ENCODE data around the gene TMEM8B.

TMEM8B gene

DNA sequence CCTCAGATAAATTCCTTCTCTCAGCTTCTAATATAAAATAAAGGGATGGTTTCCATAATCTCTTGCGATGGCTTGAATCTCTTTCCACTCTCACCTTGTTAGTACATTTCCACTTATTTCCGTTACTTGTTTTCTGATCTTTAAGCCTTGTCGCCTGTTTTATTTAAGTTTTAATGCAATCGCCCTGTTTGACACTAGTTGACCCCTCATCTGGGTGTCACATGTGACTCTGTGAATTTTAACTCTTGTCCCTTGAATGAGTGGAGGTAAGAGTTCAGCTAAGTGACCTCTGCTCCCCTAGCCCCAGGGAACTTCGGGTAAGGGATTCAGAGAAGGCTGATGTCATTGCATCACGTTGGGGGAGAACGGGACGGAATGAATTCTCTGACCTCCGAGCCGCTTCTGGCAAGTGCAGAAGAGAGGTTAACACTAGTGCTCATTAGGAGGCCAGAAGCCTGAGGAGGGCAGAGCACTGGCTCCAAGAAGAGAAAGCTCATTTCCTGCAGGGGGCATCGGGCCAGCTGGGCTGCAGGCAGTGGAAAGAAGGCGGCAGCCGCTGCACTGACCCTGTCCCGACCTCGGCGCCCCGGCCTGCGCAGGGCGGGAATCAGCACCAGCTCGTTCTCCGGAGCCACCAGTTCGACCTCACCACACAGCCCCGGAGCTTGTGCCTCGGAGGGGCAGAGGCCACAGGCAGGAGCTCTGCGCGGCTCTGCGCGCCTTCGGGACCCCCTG is 14.8 kb upstream of the TMEM8B start:
- H3K14ac ChIP-seq (ENCODE audit: low read length) = peak overlapping the region; percentile 91
- H3K36me3 ChIP-seq (replicated peaks in 1 of 2; ENCODE audit: control insufficient read depth in 2 of 2, insufficient read depth in 2 of 2, low read length in 2 of 2) = peaks cover 5% of the 10 kb centered on the region in 2 donors
- H3K9ac ChIP-seq (ENCODE audit: low read depth, low read length, poor library complexity) = peak overlapping the region; percentile 97
- H3K23ac ChIP-seq (ENCODE audit: low read depth, low read length, poor library complexity) = peak overlapping the region; percentile 89
- H3K79me1 ChIP-seq (ENCODE audit: low read depth, low read length) = no peaks in the 10 kb centered on the region
- H2BK15ac ChIP-seq (ENCODE audit: low read length) = peak overlapping the region; percentile 93
- DNase-seq (ENCODE audit: low spot score) = peak; percentile 67
- H3K4me3 ChIP-seq (ENCODE audit: low read length in 2 of 2) = peak overlapping the region; percentile 75 to 91
- WGBS, 2 donors (ENCODE audit: extremely low coverage in 2 of 2, insufficient read length in 2 of 2, insufficient replicate concordance in 1 of 2) = no CpG with 5 or more reads among the region's 29 CpGs
- H3K9me3 ChIP-seq (replicated peaks in 1 of 2; ENCODE audit: control insufficient read depth in 2 of 2, insufficient read depth in 1 of 2, low read depth in 1 of 2, low read length in 2 of 2) = no peaks in the 10 kb centered on the region
- H3K27me3 ChIP-seq (ENCODE audit: control insufficient read depth in 3 of 3, insufficient read depth in 3 of 3, low read depth in 1 of 3, low read length in 3 of 3) = no peaks in the 10 kb centered on the region
- H3K18ac ChIP-seq (ENCODE audit: low read length) = peak overlapping the region; percentile 99
- peak overlapping the region; percentile 91 for H3K4ac ChIP-seq (ENCODE audit: low read length)
- peak overlapping the region; percentile 89 for H2BK5ac ChIP-seq (ENCODE audit: low read length)
- H2BK120ac ChIP-seq (ENCODE audit: low read depth, low read length) = peak overlapping the region; percentile 41
- peak overlapping the region; percentile 28 for H2AK5ac ChIP-seq (ENCODE audit: low read depth, low read length)
- H3K27ac ChIP-seq (replicated peaks; ENCODE audit: low read length) = peak overlapping the region; percentile 92
- H3K4me2 ChIP-seq (ENCODE audit: insufficient read depth, low read length, poor library complexity, severe bottlenecking) = peak overlapping the region; percentile 76
- peak overlapping the region; percentile 42 for H4K91ac ChIP-seq (ENCODE audit: low read depth, low read length, poor library complexity)
- peak overlapping the region; percentile 88 for H4K8ac ChIP-seq (ENCODE audit: low read depth, low read length)
- H3K4me1 ChIP-seq (ENCODE audit: control insufficient read depth in 2 of 2, insufficient read depth in 1 of 2, low read depth in 1 of 2, low read length in 2 of 2) = peaks cover 10 to 12% of the 10 kb centered on the region in 2 donors
- H2AFZ ChIP-seq (ENCODE audit: low read length) = peak overlapping the region; percentile 87
- H2BK12ac ChIP-seq (ENCODE audit: low read length) = peak overlapping the region; percentile 41

- H3K14ac ChIP-seq (ENCODE audit: low read length) = peak within 1 kb of the TSS; percentile 91
- peak within 1 kb of the TSS; percentile 89 for H3K23ac ChIP-seq (ENCODE audit: low read depth, low read length, poor library complexity)
- H2BK12ac ChIP-seq (ENCODE audit: low read length) = peak within 1 kb of the TSS; percentile 41
- peak within 1 kb of the TSS; percentile 92 for H3K27ac ChIP-seq (replicated peaks; ENCODE audit: low read length)
- peak within 1 kb of the TSS; percentile 91 for H3K4ac ChIP-seq (ENCODE audit: low read length)
- peak within 1 kb of the TSS; percentile 89 for H2BK5ac ChIP-seq (ENCODE audit: low read length)
- peak within 1 kb of the TSS; percentile 97 for H3K9ac ChIP-seq (ENCODE audit: low read depth, low read length, poor library complexity)
- peak within 1 kb of the TSS; percentile 88 for H4K8ac ChIP-seq (ENCODE audit: low read depth, low read length)
- H2BK15ac ChIP-seq (ENCODE audit: low read length) = peak within 1 kb of the TSS; percentile 93
- H2BK120ac ChIP-seq (ENCODE audit: low read depth, low read length) = peak within 1 kb of the TSS; percentile 41
- peak within 1 kb of the TSS; percentile 42 for H4K91ac ChIP-seq (ENCODE audit: low read depth, low read length, poor library complexity)
- peak within 1 kb of the TSS; percentile 87 for H2AFZ ChIP-seq (ENCODE audit: low read length)
- H3K9me3 ChIP-seq (replicated peaks in 1 of 2; ENCODE audit: control insufficient read depth in 2 of 2, insufficient read depth in 1 of 2, low read depth in 1 of 2, low read length in 2 of 2) = no peaks in the 10 kb centered on the region
- peaks cover 10 to 12% of the 10 kb centered on the region in 2 donors for H3K4me1 ChIP-seq (ENCODE audit: control insufficient read depth in 2 of 2, insufficient read depth in 1 of 2, low read depth in 1 of 2, low read length in 2 of 2)
- no peaks in the 10 kb centered on the region for H3K79me1 ChIP-seq (ENCODE audit: low read depth, low read length)
- H3K18ac ChIP-seq (ENCODE audit: low read length) = peak within 1 kb of the TSS; percentile 99
- H3K4me3 ChIP-seq (ENCODE audit: low read length in 2 of 2) = peak within 1 kb of the TSS; percentile 75 to 91
- H2AK5ac ChIP-seq (ENCODE audit: low read depth, low read length) = peak within 1 kb of the TSS; percentile 28
- DNase-seq (ENCODE audit: low spot score) = peak; percentile 97
- no CpG with 5 or more reads among the region's 52 CpGs for WGBS, 2 donors (ENCODE audit: extremely low coverage in 2 of 2, insufficient read length in 2 of 2, insufficient replicate concordance in 1 of 2)
- no peaks in the 10 kb centered on the region for H3K27me3 ChIP-seq (ENCODE audit: control insufficient read depth in 3 of 3, insufficient read depth in 3 of 3, low read depth in 1 of 3, low read length in 3 of 3)
- peak within 1 kb of the TSS; percentile 76 for H3K4me2 ChIP-seq (ENCODE audit: insufficient read depth, low read length, poor library complexity, severe bottlenecking)
- H3K36me3 ChIP-seq (replicated peaks in 1 of 2; ENCODE audit: control insufficient read depth in 2 of 2, insufficient read depth in 2 of 2, low read length in 2 of 2) = peaks cover 1 to 5% of the 10 kb centered on the region in 2 donors
Measured at GRCh38 chr9:35814841-35815543, 14.0 kb upstream of the TMEM8B start, which contains the start of gene HINT2. HINT2 (minus strand) TSS chr9:35815042; CDS start chr9:35814979, 63 bp downstream.

- Histone ChIP-seq H3K9ac (ENCODE audit: low read depth, low read length, poor library complexity) (no peak overlapping the region), H3K4me1 (ENCODE audit: control insufficient read depth in 2 of 2, insufficient read depth in 1 of 2, low read depth in 1 of 2, low read length in 2 of 2) (peaks cover 10 to 11% of the 10 kb centered on the region in 2 donors), H2BK12ac (ENCODE audit: low read length) (no peak overlapping the region), H2BK5ac (ENCODE audit: low read length) (no peak overlapping the region), H2BK120ac (ENCODE audit: low read depth, low read length) (no peak overlapping the region), H3K27ac (replicated peaks; ENCODE audit: low read length) (no peak overlapping the region), H4K91ac (ENCODE audit: low read depth, low read length, poor library complexity) (no peak overlapping the region), H3K23ac (ENCODE audit: low read depth, low read length, poor library complexity) (no peak overlapping the region), H2AK5ac (ENCODE audit: low read depth, low read length) (no peak overlapping the region), H2BK15ac (ENCODE audit: low read length) (no peak overlapping the region), H4K8ac (ENCODE audit: low read depth, low read length) (no peak overlapping the region), H3K4ac (ENCODE audit: low read length) (no peak overlapping the region), H3K14ac (ENCODE audit: low read length) (no peak overlapping the region), H3K36me3 (replicated peaks in 1 of 2; ENCODE audit: control insufficient read depth in 2 of 2, insufficient read depth in 2 of 2, low read length in 2 of 2) (peaks cover 0 to 5% of the 10 kb centered on the region in 2 donors), H3K18ac (ENCODE audit: low read length) (no peak overlapping the region), H3K4me3 (ENCODE audit: low read length in 2 of 2) (no peak overlapping the region), H3K9me3 (replicated peaks in 1 of 2; ENCODE audit: control insufficient read depth in 2 of 2, insufficient read depth in 1 of 2, low read depth in 1 of 2, low read length in 2 of 2) (no peaks in the 10 kb centered on the region), H3K79me1 (ENCODE audit: low read depth, low read length) (no peaks in the 10 kb centered on the region), H2AFZ (ENCODE audit: low read length) (no peak overlapping the region), H3K27me3 (ENCODE audit: control insufficient read depth in 3 of 3, insufficient read depth in 3 of 3, low read depth in 1 of 3, low read length in 3 of 3) (no peaks in the 10 kb centered on the region), H3K4me2 (ENCODE audit: insufficient read depth, low read length, poor library complexity, severe bottlenecking) (no peak overlapping the region)
- WGBS, 2 donors (ENCODE audit: extremely low coverage in 2 of 2, insufficient read length in 2 of 2, insufficient replicate concordance in 1 of 2) = no CpG with 5 or more reads among the region's 1 CpG
- DNase-seq (ENCODE audit: low spot score) = no peak
Measured at GRCh38 chr9:35816708-35817107, 12.3 kb upstream of the TMEM8B start.

DNA sequence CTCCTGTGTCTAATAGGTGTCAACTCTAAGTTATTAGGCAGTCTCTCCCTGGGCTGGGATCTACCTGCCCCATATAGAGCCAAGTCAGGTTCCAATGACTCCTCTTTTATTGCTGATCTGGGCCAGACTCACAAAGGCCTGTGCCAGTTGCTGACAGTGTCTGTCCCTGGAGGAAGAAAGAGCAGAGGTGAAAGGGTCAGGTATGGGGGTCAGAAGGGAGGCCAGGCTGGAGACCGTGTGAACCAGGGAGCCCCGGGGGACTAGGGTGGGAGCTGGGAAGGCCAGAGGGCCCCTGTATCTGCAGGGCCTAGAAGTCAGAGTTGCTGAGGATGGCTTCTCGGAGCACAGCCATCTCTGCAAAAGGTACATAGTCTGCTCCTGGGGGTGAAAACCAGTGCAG is 10.7 kb upstream of the TMEM8B start:
- H3K18ac ChIP-seq (ENCODE audit: low read length) = no peak overlapping the region
- H4K8ac ChIP-seq (ENCODE audit: low read depth, low read length) = no peak overlapping the region
- H3K4me3 ChIP-seq (ENCODE audit: low read length in 2 of 2) = no peak overlapping the region
- H2BK5ac ChIP-seq (ENCODE audit: low read length) = no peak overlapping the region
- no peak overlapping the region for H3K27ac ChIP-seq (replicated peaks; ENCODE audit: low read length)
- H2BK15ac ChIP-seq (ENCODE audit: low read length) = peak overlapping the region; percentile 62
- WGBS, 2 donors (ENCODE audit: extremely low coverage in 2 of 2, insufficient read length in 2 of 2, insufficient replicate concordance in 1 of 2) = no CpG with 5 or more reads among the region's 3 CpGs
- no peak overlapping the region for H2AFZ ChIP-seq (ENCODE audit: low read length)
- H4K91ac ChIP-seq (ENCODE audit: low read depth, low read length, poor library complexity) = no peak overlapping the region
- H2AK5ac ChIP-seq (ENCODE audit: low read depth, low read length) = peak overlapping the region; percentile 46
- peak overlapping the region; percentile 7 for H3K9ac ChIP-seq (ENCODE audit: low read depth, low read length, poor library complexity)
- H3K4me2 ChIP-seq (ENCODE audit: insufficient read depth, low read length, poor library complexity, severe bottlenecking) = no peak overlapping the region
- H3K79me1 ChIP-seq (ENCODE audit: low read depth, low read length) = no peaks in the 10 kb centered on the region
- H2BK12ac ChIP-seq (ENCODE audit: low read length) = no peak overlapping the region
- H3K9me3 ChIP-seq (replicated peaks in 1 of 2; ENCODE audit: control insufficient read depth in 2 of 2, insufficient read depth in 1 of 2, low read depth in 1 of 2, low read length in 2 of 2) = no peaks in the 10 kb centered on the region
- H3K4me1 ChIP-seq (ENCODE audit: control insufficient read depth in 2 of 2, insufficient read depth in 1 of 2, low read depth in 1 of 2, low read length in 2 of 2) = peaks cover 6% of the 10 kb centered on the region in 2 donors
- no peak for DNase-seq (ENCODE audit: low spot score)
- no peak overlapping the region for H2BK120ac ChIP-seq (ENCODE audit: low read depth, low read length)
- no peaks in the 10 kb centered on the region for H3K36me3 ChIP-seq (replicated peaks in 1 of 2; ENCODE audit: control insufficient read depth in 2 of 2, insufficient read depth in 2 of 2, low read length in 2 of 2)
- no peaks in the 10 kb centered on the region for H3K27me3 ChIP-seq (ENCODE audit: control insufficient read depth in 3 of 3, insufficient read depth in 3 of 3, low read depth in 1 of 3, low read length in 3 of 3)
- no peak overlapping the region for H3K4ac ChIP-seq (ENCODE audit: low read length)
- no peak overlapping the region for H3K14ac ChIP-seq (ENCODE audit: low read length)
- H3K23ac ChIP-seq (ENCODE audit: low read depth, low read length, poor library complexity) = peak overlapping the region; percentile 19
